Stomach (tissue), 9 donors: ENCODE measurements around the gene VSNL1. TPM values are rescaled to one million over a fixed set of nuclear protein-coding genes. Genes with fewer than 3 reads are reported as not detected.

ENCODE experiments used
- DNase-seq, 2 donors: peaks; one replicate each; pipeline versions ENCODE4 v3.0.0 to v3.0.0-alpha.2; 2013 to 2019
- H3K27ac ChIP-seq, 5 donors: fragments of 200-600 bp in 4 of 5; sonication (generic) in 4 of 5; one replicate each; pipeline ENCODE4 v1.5.1; 2013 to 2019; ENCODE audit warnings: mild to moderate bottlenecking in 1 of 5, moderate library complexity in 1 of 5
- H3K27me3 ChIP-seq, 3 donors: fragments of 200-600 bp; sonication (generic); one replicate each; pipeline ENCODE4 v1.5.1; 2017 to 2019; ENCODE audit warnings: mixed run types in 1 of 3
- H3K36me3 ChIP-seq, 4 donors: fragments of 200-600 bp; sonication (generic); 1 replicate in 3 of 4; 2 replicates in 1 of 4; pipeline ENCODE4 v1.5.1; 2016 to 2019
- H3K4me1 ChIP-seq, 4 donors: fragments of 200-600 bp; sonication (generic); one replicate each; pipeline ENCODE4 v1.5.1; 2016 to 2019
- H3K4me3 ChIP-seq, 4 donors: fragments of 200-600 bp; sonication (generic) in 3 of 4; one replicate each; pipeline ENCODE4 v1.5.1; 2016 to 2019; ENCODE audit warnings: mild to moderate bottlenecking in 1 of 4
- H3K9me3 ChIP-seq, 4 donors: fragments of 200-600 bp; sonication (generic); one replicate each; pipeline ENCODE4 v1.5.1; 2016 to 2019
- CTCF ChIP-seq, 7 experiments: fragments of 450-650 bp in 4 of 7; fragments of 200-600 bp in 3 of 7; sonication (generic) in 3 of 7; IDR thresholded peaks; one replicate each; pipeline ENCODE4 v1.5.1; 2016 to 2019; ENCODE audit warnings: antibody characterized with exemption in 7 of 7, control low read depth in 2 of 7, mild to moderate bottlenecking in 1 of 7
- EP300 ChIP-seq: sonication (generic); formaldehyde crosslinking; IDR thresholded peaks from one replicate; pipeline ENCODE4 v1.6.1; 2017; ENCODE audit warnings: antibody characterized with exemption
- POLR2A ChIP-seq, 4 donors: fragments of 450-650 bp; IDR thresholded peaks; one replicate each; pipeline ENCODE4 v1.6.1; 2016; ENCODE audit warnings: antibody characterized with exemption in 4 of 4, control low read depth in 2 of 4, mild to moderate bottlenecking in 1 of 4, moderate library complexity in 1 of 4
- POLR2AphosphoS5 ChIP-seq, 3 donors: sonication (generic); formaldehyde crosslinking; IDR thresholded peaks; one replicate each; pipeline ENCODE4 v1.6.1; 2016; ENCODE audit warnings: antibody characterized with exemption in 3 of 3
- WGBS, 5 donors: extraction: QIAGEN DNeasy Blood & Tissue Kit in 3 of 5; methylation state at CpG; one replicate each; pipeline versions ENCODE4 v1.1.5 to v1.1.7; 2013 to 2018; 5-methylcytosine and 5-hydroxymethylcytosine counted together
- intact Hi-C: fragments of 100-400 bp; cut with DNase I; formaldehyde crosslinking; loops from one replicate; pipeline ENCODE4 v1.15.1; 2023; ENCODE audit warnings: low total_unique reads
- polyA plus RNA-seq, 3 donors: library from polyadenylated mRNA; stranded (reverse); fragments of 200-250 nt; gene quantifications; one replicate each; pipeline ENCODE4 v1.2.3, GENCODE V29; 2013
- total RNA-seq, 5 donors: library from RNA; depleted of rRNA; stranded (reverse); fragments of >200 nt; gene quantifications; one replicate each; pipeline versions ENCODE4 v1.1.0 to v1.2.3, GENCODE V29; 2014 to 2016
- donor health status: healthy with polysubstance abuse.
- donor health status: Bipolar disorder and iron deficiency.
- donor health status: healthy.

Gene VSNL1
- total and polyA plus RNA-seq, 8 donors: 0.44 to 21.9 (median 11.0) TPM; not detected in 4

GRCh38 chr2:17630089-17630488, 89.6 kb downstream of the VSNL1 start:
- Histone ChIP-seq H3K27me3 (no peaks in the 10 kb centered on the region), H3K9me3 (peaks cover 0 to 11% (median 0%) of the 10 kb centered on the region in 4 donors), H3K27ac (no peak overlapping the region), H3K4me1 (no peaks in the 10 kb centered on the region), H3K4me3 (no peak overlapping the region), H3K36me3 (no peaks in the 10 kb centered on the region)
- no peak for DNase-seq
- intact Hi-C loops: no loop called here
- 87 to 98% (median 96%) methylated on average over 4 of the region's 4 CpGs for WGBS, 5 donors
- no peak for TF ChIP-seq EP300
- TF ChIP-seq POLR2AphosphoS5 (IDR thresholded peaks at IDR 0.05): no peak
- no peak for TF ChIP-seq POLR2A (IDR thresholded peaks at IDR 0.05)

- no peak overlapping the region for H3K27ac ChIP-seq
These were observed 94.5 kb downstream of the VSNL1 start for GRCh38 chr2:17634997-17635396.

GRCh38 chr2:17636257-17636656, 95.8 kb downstream of the VSNL1 start:
- no peak overlapping the region for H3K27ac ChIP-seq
- H3K27me3 ChIP-seq: no peaks in the 10 kb centered on the region
- TF ChIP-seq CTCF (IDR thresholded peaks at IDR 0.05) (no peak), POLR2AphosphoS5 (IDR thresholded peaks at IDR 0.05) (no peak), EP300 (no peak), POLR2A (IDR thresholded peaks at IDR 0.05) (no peak)
- H3K9me3 ChIP-seq: no peaks in the 10 kb centered on the region
- H3K36me3 ChIP-seq: no peaks in the 10 kb centered on the region
- WGBS, 5 donors: 88 to 97% (median 92%) methylated on average over 3 of the region's 3 CpGs
- DNase-seq: no peak
- no peaks in the 10 kb centered on the region for H3K4me1 ChIP-seq
- no peak overlapping the region for H3K4me3 ChIP-seq
- intact Hi-C loops: no loop called here

More at GRCh38 chr2:17634997-17635396, 94.5 kb downstream of the VSNL1 start:
- H3K4me3 ChIP-seq: no peak overlapping the region
- intact Hi-C loops: no loop called here
- no peak for DNase-seq
- H3K36me3 ChIP-seq: no peaks in the 10 kb centered on the region
- 57 to 75% (median 73%) methylated on average over 4 of the region's 4 CpGs for WGBS, 5 donors
- no peaks in the 10 kb centered on the region for H3K4me1 ChIP-seq
- no peak for TF ChIP-seq EP300
- no peak for TF ChIP-seq CTCF (IDR thresholded peaks at IDR 0.05)
- TF ChIP-seq POLR2AphosphoS5 (IDR thresholded peaks at IDR 0.05): no peak
- TF ChIP-seq POLR2A (IDR thresholded peaks at IDR 0.05): no peak
- H3K27me3 ChIP-seq: no peaks in the 10 kb centered on the region
- peaks cover 0 to 1% (median 0%) of the 10 kb centered on the region in 4 donors for H3K9me3 ChIP-seq

- TF ChIP-seq POLR2A (IDR thresholded peaks at IDR 0.05): no peak
- TF ChIP-seq EP300: no peak
- TF ChIP-seq POLR2AphosphoS5 (IDR thresholded peaks at IDR 0.05): no peak
- TF ChIP-seq CTCF (IDR thresholded peaks at IDR 0.05): no peak
- Histone ChIP-seq H3K27ac (no peak overlapping the region), H3K27me3 (no peaks in the 10 kb centered on the region), H3K4me1 (no peaks in the 10 kb centered on the region), H3K36me3 (no peaks in the 10 kb centered on the region), H3K9me3 (no peaks in the 10 kb centered on the region), H3K4me3 (no peak overlapping the region)
- 51 to 73% (median 69%) methylated on average over 5 to 8 of the region's 8 CpGs for WGBS, 5 donors
- no peak for DNase-seq
- intact Hi-C loops: no loop called here
These were observed 96.8 kb downstream of the VSNL1 start for GRCh38 chr2:17637131-17637906.

GRCh38 chr2:17638196-17638743, 97.8 kb downstream of the VSNL1 start:
- H3K27me3 ChIP-seq: no peaks in the 10 kb centered on the region
- H3K27ac ChIP-seq: no peak overlapping the region
- H3K4me3 ChIP-seq: no peak overlapping the region
- intact Hi-C loops: no loop called here
- no peak for DNase-seq
- no peaks in the 10 kb centered on the region for H3K9me3 ChIP-seq
- no peaks in the 10 kb centered on the region for H3K4me1 ChIP-seq
- H3K36me3 ChIP-seq: no peaks in the 10 kb centered on the region
- TF ChIP-seq POLR2AphosphoS5 (IDR thresholded peaks at IDR 0.05) (no peak), CTCF (IDR thresholded peaks at IDR 0.05) (no peak), EP300 (no peak), POLR2A (IDR thresholded peaks at IDR 0.05) (no peak)
- WGBS, 5 donors: 86 to 91% (median 87%) methylated on average over 7 of the region's 7 CpGs
